PC-3 (cell line): ENCODE measurements around the gene SLC2A4RG. TPM values are rescaled to one million over a fixed set of nuclear protein-coding genes. Genes with fewer than 3 reads are reported as not detected.

Experiments
- ATAC-seq: fragments of 200-7000 bp; cut with Tn5 transposase; 2 replicates; pipeline ENCODE4 v1.9.1; 2020; ENCODE audit warnings: mild to moderate bottlenecking, moderate library complexity
- BruUV-seq: library from RNA; stranded (reverse); fragments of 400-500 nt; replicated peaks from 2 replicates; lab custom pipeline; 2021; lab: Mats Ljungman, UMichigan
- CTCF ChIA-PET: fragments of 300-600 bp; sonication (Branson Sonifier 250); formaldehyde crosslinking; loops from one replicate; lab custom pipeline; 2022; ENCODE audit warnings: antibody characterized with exemption; lab: Charles Lee
- POLR2A ChIA-PET: fragments of 300-600 bp; sonication (Branson Sonifier 250); formaldehyde crosslinking; loops from one replicate; lab custom pipeline; 2022; ENCODE audit warnings: antibody characterized with exemption; ENCODE audit not compliant: unreplicated experiment; lab: Charles Lee
- DNase-seq: peaks from one replicate; pipeline ENCODE4 v3.0.0-alpha.2; 2015
- H2AFZ ChIP-seq: fragments of 300-600 bp; sonication (generic); 2 replicates; pipeline ENCODE4 v1.6.0; 2016; ENCODE audit warnings: antibody characterized with exemption, low read length
- H3F3A ChIP-seq: fragments of 300-600 bp; sonication (generic); one replicate; pipeline ENCODE4 v1.6.0; 2017; ENCODE audit warnings: antibody characterized with exemption, low read length, control low read depth, mild to moderate bottlenecking; ENCODE audit not compliant: unreplicated experiment
- H3K27ac ChIP-seq: fragments of 300-600 bp; sonication (generic); 2 replicates; pipeline ENCODE4 v1.5.1; 2016; ENCODE audit warnings: mild to moderate bottlenecking, low read length
- H3K27me3 ChIP-seq: fragments of 300-600 bp; sonication (generic); 2 replicates; pipeline ENCODE4 v1.6.1; 2016; ENCODE audit warnings: low read length, mixed read lengths
- H3K36me3 ChIP-seq: fragments of 300-600 bp; sonication (generic); 2 replicates; pipeline ENCODE4 v1.6.1; 2016; ENCODE audit warnings: low read depth, mixed run types, low read length, mixed read lengths
- H3K4me1 ChIP-seq: fragments of 300-600 bp; sonication (generic); 2 replicates; pipeline ENCODE4 v1.5.1; 2016; ENCODE audit warnings: low read length; ENCODE audit not compliant: insufficient read depth
- H3K4me2 ChIP-seq: fragments of 300-600 bp; sonication (generic); 2 replicates; pipeline ENCODE4 v1.6.0; 2016; ENCODE audit warnings: low read length
- H3K4me3 ChIP-seq: fragments of 300-600 bp; sonication (generic); 2 replicates; pipeline ENCODE4 v1.5.1; 2016; ENCODE audit warnings: mild to moderate bottlenecking, low read length, mixed read lengths
- H3K79me2 ChIP-seq: fragments of 300-600 bp; sonication (generic); 2 replicates; pipeline ENCODE4 v1.6.1; 2017; ENCODE audit warnings: low read length, mixed read lengths
- H3K9ac ChIP-seq: fragments of 300-600 bp; sonication (generic); 2 replicates; pipeline ENCODE4 v1.6.0; 2016; ENCODE audit warnings: mild to moderate bottlenecking, low read length
- H3K9me2 ChIP-seq: fragments of 300-600 bp; sonication (generic); replicated peaks from 2 replicates; pipeline ENCODE4 v1.6.1; 2016; ENCODE audit warnings: mixed run types, low read length, mixed read lengths
- H3K9me3 ChIP-seq: fragments of 300-600 bp; sonication (generic); 2 replicates; pipeline ENCODE4 v1.6.1; 2016; ENCODE audit warnings: low read length, mixed read lengths
- H4K20me1 ChIP-seq: fragments of 300-600 bp; sonication (generic); 2 replicates; pipeline ENCODE4 v1.6.1; 2016; ENCODE audit warnings: low read length, mixed read lengths
- CTCF ChIP-seq: fragments of 300-600 bp; sonication (generic); conservative IDR thresholded peaks from 2 replicates; pipeline ENCODE4 v1.5.1; 2017; ENCODE audit warnings: antibody characterized with exemption, low read depth, mild to moderate bottlenecking, low read length
- EZH2 ChIP-seq: fragments of 300-600 bp; sonication (generic); IDR thresholded peaks from one replicate; pipeline ENCODE4 v1.6.1; 2017; ENCODE audit warnings: antibody characterized with exemption, mild to moderate bottlenecking, low read length; ENCODE audit not compliant: unreplicated experiment
- EZH2phosphoT487 ChIP-seq: fragments of 300-600 bp; sonication (generic); IDR thresholded peaks from 2 replicates; pipeline ENCODE4 v1.6.1; 2018; ENCODE audit warnings: mild to moderate bottlenecking, antibody characterized with exemption, low read length, borderline replicate concordance
- intact Hi-C: fragments of 100-400 bp; cut with micrococcal nuclease; formaldehyde crosslinking; loops from 2 replicates; pipeline ENCODE4 v1.9.0; 2023
- total RNA-seq: library from RNA; depleted of rRNA; stranded (reverse); fragments of >200 nt; gene quantifications from 2 replicates; pipeline ENCODE4 v1.2.3, GENCODE V29; 2014

The SLC2A4RG gene
- total RNA-seq, 1 experiment from 2014 or later = 116 TPM

GRCh38 chr20:63782051-63782471, 42.5 kb downstream of the SLC2A4RG start:
- H3F3A ChIP-seq = no peaks in the 10 kb centered on the region
- no peak overlapping the region for H3K4me3 ChIP-seq
- no peaks in the 10 kb centered on the region for H4K20me1 ChIP-seq
- no peaks in the 10 kb centered on the region for H3K79me2 ChIP-seq
- no peaks in the 10 kb centered on the region for H3K27me3 ChIP-seq
- BruUV-seq = no TSS peak
- H3K27ac ChIP-seq = no peak overlapping the region
- TF ChIP-seq EZH2phosphoT487 (no peak), CTCF (peak; percentile 49; the same call in 1 of the 2 replicates), EZH2 (no peak)
- no peak overlapping the region for H3K9ac ChIP-seq
- ChIA-PET POLR2A (no interaction called here), CTCF (no interaction called here)
- H2AFZ ChIP-seq = peak overlapping the region; percentile 66
- DNase-seq = peak; percentile 59
- no peaks in the 10 kb centered on the region for H3K36me3 ChIP-seq
- H3K9me3 ChIP-seq = no peaks in the 10 kb centered on the region
- ATAC-seq = peak; percentile 70
- no peaks in the 10 kb centered on the region for H3K9me2 ChIP-seq
- H3K4me1 ChIP-seq = peaks cover 13% of the 10 kb centered on the region
- H3K4me2 ChIP-seq = peak overlapping the region; percentile 29
- intact Hi-C loops = loop anchor here (5.0 kb wide), 1 partner anchor 75 kb away; the partner anchor contains the start of genes ARFRP1 and ZGPAT

GRCh38 chr20:63782521-63782971, 43.0 kb downstream of the SLC2A4RG start:
- no peaks in the 10 kb centered on the region for H3K79me2 ChIP-seq
- no peaks in the 10 kb centered on the region for H3K36me3 ChIP-seq
- no peaks in the 10 kb centered on the region for H3K9me3 ChIP-seq
- no peaks in the 10 kb centered on the region for H3K27me3 ChIP-seq
- no peaks in the 10 kb centered on the region for H4K20me1 ChIP-seq
- H3K9me2 ChIP-seq = no peaks in the 10 kb centered on the region
- H3K4me3 ChIP-seq = no peak overlapping the region
- peak overlapping the region; percentile 29; the same call in 1 of the 2 replicates for H3K4me2 ChIP-seq
- peak overlapping the region; percentile 66; the same call in 1 of the 2 replicates for H2AFZ ChIP-seq
- DNase-seq = no peak
- POLR2A ChIA-PET = no interaction called here
- no peak for ATAC-seq
- BruUV-seq = no TSS peak
- no peak overlapping the region for H3K27ac ChIP-seq
- H3K4me1 ChIP-seq = peaks cover 13% of the 10 kb centered on the region
- intact Hi-C loops = loop anchor here (5.0 kb wide), 1 partner anchor 75 kb away; the partner anchor contains the start of genes ARFRP1 and ZGPAT
- H3F3A ChIP-seq = no peaks in the 10 kb centered on the region
- H3K9ac ChIP-seq = no peak overlapping the region
- CTCF ChIA-PET = no interaction called here
- TF ChIP-seq EZH2 (no peak), EZH2phosphoT487 (no peak), CTCF (no peak)

GRCh38 chr20:63783970-63784369, 44.4 kb downstream of the SLC2A4RG start:
- POLR2A ChIA-PET = no interaction called here
- H3K9ac ChIP-seq = no peak overlapping the region
- no peak overlapping the region for H3K4me2 ChIP-seq
- H3K27ac ChIP-seq = no peak overlapping the region
- CTCF ChIA-PET = interaction anchor here (0.5 kb wide), 1 partner anchor 11 kb away, joined by 3 read pairs; no protein-coding TSS in a partner anchor
- no peaks in the 10 kb centered on the region for H3K27me3 ChIP-seq
- no peak for DNase-seq
- no peak for TF ChIP-seq CTCF
- TF ChIP-seq EZH2 = no peak
- no peak for TF ChIP-seq EZH2phosphoT487
- H3K79me2 ChIP-seq = no peaks in the 10 kb centered on the region
- BruUV-seq = no TSS peak
- H4K20me1 ChIP-seq = no peaks in the 10 kb centered on the region
- no peak overlapping the region for H2AFZ ChIP-seq
- H3K9me2 ChIP-seq = no peaks in the 10 kb centered on the region
- no peaks in the 10 kb centered on the region for H3K36me3 ChIP-seq
- H3K9me3 ChIP-seq = no peaks in the 10 kb centered on the region
- no peak for ATAC-seq
- intact Hi-C loops = loop anchor here (5.0 kb wide), 1 partner anchor 77 kb away; the partner anchor contains the start of genes ARFRP1 and ZGPAT
- no peaks in the 10 kb centered on the region for H3F3A ChIP-seq
- H3K4me3 ChIP-seq = no peak overlapping the region
- H3K4me1 ChIP-seq = no peaks in the 10 kb centered on the region
